HG02973 (cell line): Measurements from ENCODE around the gene VAV2.

ENCODE experiments used
- ATAC-seq: cut with Tn5 transposase; IDR thresholded peaks from one replicate; pipeline ENCODE4 v1.9.1; 2021; ENCODE audit warnings: moderate library complexity; ENCODE audit not compliant: unreplicated experiment

VAV2 gene

DNA sequence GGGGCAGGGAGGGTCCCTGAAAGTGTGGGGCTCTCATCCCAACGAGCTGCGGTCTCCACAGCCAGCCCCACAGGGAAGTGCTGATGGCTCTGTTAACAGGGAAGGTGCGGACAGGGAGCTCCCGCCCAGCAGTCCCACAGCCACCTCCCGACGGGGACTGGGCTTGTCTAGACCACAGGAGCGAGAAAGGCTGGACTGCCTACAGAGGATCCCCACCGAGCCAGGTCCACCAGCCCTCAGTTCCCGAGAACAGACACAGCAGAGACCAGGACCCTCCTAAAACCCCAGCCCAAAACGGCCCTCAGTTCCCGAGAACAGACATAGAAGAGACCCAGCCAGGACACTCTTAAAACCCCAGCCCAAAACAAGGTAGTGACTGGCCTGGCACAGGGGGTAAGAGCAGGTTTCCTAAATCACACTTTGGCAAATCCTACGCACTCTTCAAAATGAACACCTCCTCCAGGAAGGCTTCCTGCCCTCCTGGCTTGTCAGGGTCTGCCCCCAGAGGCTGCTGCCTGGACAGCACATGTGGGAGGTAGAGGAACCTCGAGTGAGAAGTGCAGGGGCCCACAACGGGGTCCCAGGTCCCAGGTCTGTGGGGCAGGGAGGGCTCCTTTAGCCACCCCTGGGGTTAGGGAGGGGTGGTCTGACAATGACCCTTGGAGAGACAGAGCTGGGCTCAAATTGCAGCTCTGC is 167.9 kb downstream of the VAV2 start:
- ATAC-seq: no peak

DNA sequence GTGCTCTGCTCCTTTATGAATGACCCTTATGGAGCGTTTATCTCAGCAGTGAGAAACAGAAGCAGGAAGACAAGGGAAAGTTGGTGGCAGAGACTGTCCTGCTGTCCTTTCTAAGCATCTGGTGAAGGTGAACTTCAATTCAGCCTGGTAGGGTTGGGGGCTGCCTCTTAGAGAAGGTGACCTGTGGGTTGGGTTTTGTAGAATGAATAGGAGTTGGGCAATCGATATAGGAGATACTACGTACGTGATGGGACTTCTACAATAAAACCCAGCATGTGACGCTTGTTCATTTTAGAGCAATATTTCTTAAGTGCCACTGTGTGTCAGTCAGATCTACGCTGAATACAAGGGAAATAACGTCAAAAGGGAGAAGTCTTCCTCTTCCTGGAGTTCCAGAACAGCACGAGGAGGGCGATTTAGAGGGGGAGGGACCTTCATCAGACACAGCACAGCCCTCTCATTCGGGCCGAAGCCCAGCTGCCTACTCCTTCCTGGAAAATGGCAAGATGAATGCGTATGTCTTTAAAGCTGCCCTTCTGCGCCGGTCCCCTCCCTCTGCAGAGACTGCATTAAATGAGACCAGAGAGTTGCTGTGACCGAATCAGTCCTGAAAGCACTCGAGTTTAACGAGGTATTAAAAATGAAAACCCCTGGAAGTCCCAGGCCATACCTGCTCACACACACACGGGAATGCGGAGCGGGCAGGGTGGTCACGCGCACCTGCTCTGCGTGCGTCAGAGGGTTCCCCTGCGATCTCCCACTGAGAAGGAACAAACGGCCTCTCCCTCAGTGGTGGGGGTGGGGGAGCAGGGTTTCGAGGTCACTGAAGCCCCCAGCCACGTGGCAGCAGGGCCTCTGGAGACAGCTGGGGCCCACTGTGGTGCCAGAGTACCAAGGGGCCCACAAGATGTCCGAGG is 168.7 kb downstream of the VAV2 start:
- no peak for ATAC-seq

DNA sequence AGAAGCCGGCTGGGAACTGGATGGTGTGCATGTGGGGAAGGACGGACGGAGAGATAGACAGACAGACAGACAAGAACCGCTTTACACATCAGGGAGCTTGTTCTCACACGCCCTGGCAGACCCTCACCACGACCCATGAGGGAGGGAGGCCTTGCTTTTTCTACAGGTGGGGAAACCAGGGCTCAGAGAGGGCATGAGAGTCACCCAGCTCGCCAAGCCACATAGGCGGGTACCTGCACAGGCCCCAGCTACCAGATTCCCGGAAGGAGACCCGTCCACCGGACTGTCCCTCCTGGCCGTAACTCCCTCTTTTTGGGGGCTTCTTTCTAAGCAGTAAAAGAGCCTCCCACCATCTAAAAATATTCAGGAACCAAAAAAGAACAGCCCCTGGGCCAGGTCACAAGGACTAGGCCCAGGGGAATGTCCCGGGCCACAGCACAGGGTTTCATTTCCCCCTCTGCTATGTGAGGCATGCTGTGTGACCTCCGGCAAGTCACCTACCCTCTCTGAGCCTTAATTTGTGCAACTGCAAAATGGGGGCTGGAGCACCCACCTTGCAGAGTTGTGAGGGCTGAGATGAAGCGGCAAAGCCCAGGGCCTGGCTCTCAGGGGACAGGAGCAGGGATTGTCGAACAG is 169.6 kb downstream of the VAV2 start:
- ATAC-seq: no peak

DNA sequence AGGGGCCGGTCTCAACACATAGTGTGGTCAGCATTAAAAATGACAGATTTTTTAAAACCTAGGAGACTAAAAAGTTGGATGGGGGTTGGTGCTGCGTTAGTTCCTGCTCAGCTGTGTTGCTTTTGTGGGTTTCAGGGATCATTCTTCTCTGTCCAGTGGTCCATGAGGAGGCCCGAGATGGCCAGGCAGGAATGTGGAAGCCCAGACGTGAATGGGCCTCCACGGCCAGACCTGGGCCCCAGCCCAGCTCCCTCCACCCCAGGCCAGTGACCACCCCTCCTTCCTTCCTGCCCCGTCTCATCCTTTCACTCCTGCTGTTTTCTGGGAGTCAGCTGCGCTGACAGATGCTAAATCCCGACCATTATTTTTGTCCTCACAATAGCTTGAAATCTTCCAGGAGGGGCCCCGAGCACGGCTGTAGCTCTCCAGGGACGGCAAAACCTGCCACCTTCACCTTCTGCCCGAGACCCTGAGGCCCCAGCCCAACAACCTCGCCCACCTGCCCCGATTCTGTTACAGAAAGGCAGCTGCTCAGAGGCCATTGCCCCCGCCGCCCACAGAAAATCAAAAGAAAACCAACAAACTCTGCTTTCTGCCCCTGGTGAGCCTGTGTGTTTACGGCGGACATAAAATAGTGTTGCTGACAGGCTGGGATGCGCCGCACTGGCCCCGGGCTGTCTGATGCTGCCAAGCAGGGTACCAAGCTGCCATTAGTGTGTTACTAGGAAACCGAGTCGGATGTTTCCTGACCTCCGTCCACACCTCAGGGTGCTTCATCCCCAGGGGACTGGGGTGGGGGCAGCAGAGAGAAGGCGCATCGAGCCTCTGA is 170.3 kb downstream of the VAV2 start:
- ATAC-seq: no peak

DNA sequence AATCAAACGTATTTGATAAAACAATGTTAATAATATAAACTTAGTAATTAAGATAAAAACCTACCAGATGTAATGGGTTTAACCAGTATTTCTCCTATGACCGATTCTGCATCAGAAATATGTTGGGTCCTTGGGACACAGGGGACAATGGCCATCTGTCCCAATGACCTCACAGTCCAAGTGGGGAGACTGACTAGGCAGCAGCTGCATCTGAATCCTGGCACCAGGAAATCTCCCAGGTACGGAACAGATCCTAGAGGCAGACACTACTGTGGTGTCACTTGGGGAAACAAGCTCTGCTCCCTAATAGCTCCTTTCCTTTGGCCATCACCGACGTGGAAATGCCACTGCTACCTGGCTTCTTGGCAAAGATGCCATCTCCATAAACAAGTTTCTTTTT is 172.2 kb downstream of the VAV2 start:
- no peak for ATAC-seq

DNA sequence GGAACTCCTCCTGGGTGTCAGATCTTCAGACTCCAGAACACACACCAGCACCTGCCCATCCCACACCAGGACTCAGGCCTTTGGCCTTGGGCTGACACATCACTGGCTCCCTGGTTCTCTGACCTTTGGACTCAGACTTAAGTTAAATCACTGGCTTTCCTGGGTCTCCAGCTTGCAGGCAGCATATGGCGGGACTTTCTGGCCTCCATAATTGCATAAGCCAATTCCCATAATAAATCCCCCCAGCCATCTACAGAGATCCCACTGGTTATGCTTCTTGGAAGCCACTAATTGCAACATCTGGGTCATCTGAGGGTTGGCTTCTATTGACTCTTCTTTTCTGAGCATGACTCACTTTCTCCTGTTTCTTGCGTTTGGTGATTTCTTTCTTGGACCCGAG is 173.7 kb downstream of the VAV2 start:
- no peak for ATAC-seq

DNA sequence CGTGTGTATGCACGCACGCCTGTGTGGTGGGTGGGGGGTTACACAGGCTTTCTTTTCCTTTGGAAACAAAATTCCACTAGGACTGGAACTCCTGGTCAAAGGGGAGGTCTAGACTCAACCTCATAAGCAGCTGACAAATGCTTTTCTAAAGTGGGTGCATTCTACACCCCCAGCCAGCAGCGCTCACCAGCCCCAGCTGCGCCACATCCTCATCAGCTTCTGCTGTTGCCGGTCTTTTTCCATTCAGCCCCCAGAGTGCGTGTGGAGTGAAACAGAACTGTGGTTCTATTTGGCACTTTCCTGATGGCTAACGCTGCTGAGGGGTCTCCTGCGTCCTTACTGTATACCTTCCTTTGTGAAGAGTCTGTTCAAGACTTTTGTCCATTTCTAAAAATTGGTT is 176.3 kb downstream of the VAV2 start:
- no peak for ATAC-seq

DNA sequence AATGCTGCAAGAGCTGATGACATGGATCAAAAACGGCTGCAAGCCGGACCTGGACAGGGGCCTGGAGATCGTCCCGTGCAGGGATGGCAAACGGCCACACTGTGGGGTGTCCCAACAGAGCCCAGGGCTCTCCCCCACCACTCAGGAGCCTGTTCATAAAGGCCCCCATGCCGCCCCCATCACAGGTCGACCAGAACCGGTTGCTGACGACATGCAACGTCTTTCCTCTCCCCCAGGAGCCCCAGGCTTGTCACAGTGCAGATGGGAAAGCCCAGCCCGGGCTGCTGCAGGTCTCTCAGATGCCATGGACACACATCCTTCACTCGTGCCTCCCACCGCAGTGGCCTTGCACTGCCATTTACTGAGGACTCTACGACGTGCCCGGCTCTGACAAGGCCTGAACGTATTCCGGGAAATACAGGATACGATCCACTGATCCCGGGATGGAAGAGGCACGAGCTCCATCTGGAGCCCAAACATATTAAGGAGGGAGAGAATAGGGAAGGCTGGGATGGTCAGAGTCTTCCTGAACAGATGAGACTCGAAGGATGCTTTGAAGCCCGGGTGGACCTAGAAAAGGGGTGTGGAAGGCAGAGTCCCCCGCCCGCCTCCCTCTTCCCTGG is 177.4 kb downstream of the VAV2 start:
- ATAC-seq: no peak

DNA sequence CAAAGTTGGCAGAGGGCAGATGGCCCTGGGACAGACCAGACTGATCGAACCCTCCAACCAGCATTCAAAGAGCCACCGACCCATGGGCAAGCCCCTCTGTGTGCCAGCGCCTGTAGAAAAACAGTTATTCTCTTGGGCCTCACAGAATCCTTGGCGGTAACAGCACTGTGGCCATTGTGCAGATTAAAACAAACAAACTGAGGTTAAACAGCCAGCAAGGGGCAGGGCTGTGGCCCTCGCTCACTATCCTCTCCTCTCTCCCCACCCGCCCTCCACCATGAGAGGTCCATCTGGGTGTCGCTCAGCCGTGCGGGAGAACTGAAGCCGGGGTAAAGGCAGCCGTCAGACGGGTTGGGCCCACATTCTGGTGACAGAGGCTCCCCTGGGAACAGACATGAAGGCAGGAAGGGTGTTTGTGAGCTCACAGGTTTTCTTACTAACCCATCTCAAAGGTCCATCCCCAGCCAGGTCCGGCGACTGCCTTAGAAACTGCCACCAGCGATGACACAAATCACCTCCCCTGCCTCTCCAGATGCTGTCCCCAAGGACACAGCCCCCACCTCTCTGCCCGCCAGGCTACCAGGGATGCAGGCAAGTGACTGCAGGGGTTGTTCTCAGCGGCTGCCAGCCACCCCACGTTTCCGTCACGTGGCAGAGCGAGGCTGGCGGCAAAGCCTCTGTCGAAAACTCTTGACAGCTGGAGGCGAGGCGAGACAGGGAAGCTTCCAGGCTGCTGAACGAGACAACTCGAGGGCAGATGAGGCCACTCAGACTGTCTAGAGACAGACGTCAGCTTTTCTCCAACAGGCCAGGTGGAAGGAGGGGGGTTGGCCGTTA is 178.2 kb downstream of the VAV2 start:
- no peak for ATAC-seq

DNA sequence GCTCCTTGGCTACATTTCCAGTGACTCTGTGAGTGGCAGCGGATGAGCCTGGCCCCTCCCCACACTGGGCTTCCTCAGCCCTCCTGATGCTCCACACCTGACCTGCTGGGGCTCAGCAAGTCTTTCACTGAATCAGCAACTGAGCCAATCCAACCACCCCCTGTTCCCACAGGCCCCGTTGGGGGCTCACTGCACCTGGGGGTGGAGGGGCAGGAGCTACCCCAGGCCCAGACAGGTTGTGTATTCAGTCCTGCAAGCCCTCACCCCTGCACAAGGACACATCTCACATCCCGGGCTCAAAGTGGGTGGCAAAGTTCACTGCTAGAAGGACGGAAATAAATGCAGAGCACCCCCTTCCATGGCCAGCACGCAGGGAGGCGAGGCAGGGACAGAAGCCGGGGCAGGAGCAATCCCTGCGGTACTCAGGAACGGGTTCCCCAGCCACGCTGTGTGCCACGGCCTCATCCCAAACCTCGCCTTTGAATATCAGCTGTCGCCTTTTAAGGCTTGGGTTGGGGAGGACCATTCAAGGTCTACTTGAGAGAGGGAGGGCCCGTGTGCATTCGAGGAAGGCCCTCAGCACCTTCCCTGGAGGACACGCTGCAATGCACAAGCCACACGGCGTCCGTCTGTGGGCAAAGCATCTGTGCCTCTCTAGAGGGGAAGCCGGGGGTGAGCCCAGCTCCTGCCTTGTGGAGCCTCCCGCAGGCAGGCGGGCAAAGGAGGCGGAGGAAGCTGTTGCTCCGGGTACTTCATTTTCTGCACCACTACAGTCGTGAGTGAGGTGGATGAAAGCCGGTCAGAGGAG is 179.0 kb downstream of the VAV2 start:
- no peak for ATAC-seq

DNA sequence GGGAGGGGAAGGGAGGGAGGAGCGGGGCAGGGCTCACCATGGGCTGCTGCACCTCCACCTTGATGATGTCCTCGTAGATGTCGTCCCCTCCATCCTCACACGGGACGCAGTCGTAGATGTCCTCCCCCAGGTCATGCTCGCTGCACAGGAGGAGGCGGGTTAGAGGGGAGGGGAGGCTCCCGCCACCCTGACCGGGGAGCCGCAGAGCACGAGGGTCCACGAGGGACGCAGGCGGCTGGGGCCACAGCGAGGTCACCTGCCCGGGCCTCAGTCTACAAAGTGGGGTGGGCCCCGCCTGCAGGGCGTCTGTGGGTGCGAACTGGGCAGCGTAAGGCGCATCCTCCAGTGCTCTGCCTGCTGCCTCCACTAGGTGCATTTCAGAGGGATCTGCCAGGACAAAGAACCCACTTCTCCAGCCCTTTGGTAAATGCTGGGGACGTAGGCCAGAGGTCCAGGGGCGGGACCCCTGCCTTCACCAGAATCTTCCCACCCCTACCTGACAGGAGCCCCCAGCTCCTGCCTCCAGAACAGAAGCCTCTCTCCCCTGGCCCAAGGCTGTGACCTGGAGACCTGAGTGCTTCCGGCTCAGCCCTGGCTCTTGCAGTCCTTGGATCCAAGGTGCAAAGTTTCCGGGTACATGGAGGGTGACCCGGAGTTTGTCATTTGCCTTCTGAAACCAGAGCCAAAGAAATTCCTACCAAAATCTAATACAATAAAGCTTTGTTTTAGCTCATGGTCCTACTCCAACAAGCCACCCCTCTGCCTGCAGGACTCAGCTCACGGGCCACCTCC is 179.9 kb downstream of the VAV2 start:
- no peak for ATAC-seq

DNA sequence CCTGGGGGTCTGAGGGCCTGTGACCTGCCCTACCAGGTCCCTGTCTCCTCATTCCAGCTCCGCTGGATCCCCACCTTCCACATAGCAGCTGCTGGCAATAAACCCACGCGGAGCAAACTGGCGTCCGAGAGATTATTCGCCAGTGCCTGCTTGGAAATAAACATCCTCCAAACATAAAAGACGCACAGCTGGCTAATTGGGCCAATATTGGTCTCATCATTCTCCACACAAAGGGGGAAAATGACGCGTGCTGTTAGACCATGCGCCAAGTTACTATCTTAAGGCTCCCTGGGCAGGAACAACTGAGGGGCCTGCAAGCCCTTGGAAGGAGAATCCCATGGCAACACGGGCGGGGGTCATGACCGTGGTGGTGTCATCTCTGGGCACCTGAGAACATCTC is 180.7 kb downstream of the VAV2 start:
- no peak for ATAC-seq

DNA sequence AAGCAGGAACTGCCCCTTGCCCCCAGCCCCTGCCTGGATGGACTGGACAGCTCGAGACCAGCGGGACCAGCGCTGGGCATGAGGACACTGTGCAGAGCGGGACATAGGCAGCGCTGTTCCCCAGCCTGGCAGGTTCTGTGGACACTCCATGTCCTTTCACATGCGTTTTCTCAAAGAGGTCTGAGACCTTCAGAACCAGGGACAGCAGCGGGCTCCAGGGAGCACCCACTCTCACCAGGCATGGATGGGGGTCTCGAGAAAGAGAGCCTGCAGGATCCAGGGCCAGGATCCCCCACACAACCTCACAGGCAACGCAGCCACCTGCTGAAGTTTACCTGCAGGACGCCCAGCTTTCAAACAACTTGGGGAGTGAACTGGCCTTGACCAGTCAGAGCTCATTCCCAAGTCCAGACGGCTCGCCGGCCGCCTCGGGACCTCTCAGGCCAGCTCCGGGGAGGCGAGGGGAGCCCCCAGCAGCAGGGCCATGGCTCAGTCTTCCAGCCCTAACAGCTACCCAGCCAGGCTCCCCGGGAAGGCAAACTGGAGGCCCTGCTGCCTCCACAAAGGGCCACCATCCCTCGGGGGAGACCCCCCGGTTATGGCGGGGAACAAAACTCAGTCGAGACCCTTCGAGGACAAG is 181.4 kb downstream of the VAV2 start:
- ATAC-seq: no peak

DNA sequence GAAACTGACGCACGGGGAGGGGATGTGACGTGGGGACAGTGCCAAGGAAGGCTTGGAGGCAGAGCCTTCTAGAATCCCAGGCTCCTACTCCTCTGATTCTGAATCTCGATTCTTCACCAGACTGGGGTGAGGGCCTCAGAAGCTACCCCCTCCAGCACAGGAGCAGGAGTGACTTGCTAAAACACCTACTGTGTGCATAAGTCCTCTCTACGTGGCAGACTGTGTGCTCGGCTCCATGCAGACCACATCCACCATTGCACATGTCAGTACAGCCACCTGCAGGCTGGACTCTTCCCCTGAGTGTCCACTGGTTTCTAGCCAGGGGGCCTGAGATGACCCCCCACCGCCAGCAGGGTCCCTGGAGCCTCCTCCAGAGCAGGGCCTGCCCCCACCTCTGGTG is 182.8 kb downstream of the VAV2 start:
- no peak for ATAC-seq

DNA sequence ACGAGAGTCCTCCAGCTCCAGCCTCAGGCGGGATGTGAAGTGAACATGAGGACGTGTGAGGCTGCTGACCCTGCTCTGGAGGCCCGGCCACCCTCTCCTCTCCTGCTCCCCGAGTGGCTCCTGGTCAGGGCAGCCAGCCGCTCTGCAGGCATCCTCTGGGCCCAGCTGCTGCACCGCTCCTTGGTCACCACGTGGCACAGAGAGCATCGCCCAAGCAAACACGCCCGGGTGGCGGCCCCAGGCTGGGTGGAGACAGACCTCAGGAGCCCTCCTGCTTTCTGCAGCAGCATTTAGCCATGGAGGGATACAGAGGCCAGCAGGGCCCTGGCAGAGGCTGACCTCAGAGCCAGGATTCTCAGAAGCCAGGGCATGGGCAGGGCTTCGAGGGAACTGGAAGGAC is 184.3 kb downstream of the VAV2 start:
- no peak for ATAC-seq

DNA sequence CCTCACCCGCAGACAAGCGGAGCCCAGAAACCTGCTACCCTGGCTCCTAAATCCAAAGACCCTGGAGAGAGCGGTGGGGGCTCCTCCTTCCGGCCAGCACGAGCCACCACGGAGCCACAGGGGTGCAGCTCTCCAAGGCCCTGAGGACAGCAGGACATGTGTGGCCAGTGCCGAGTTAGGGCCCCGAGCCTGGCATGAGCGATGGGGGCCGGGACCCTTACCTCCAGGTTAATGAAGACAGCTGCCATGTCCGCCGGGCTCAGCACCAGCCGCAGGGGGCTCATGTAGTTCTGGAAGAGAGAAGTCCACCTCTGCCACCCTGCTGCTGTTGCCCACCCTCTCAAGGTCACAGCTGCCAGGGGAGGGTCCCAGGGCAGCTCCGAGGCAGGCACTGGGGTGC is 185.1 kb downstream of the VAV2 start:
- no peak for ATAC-seq

DNA sequence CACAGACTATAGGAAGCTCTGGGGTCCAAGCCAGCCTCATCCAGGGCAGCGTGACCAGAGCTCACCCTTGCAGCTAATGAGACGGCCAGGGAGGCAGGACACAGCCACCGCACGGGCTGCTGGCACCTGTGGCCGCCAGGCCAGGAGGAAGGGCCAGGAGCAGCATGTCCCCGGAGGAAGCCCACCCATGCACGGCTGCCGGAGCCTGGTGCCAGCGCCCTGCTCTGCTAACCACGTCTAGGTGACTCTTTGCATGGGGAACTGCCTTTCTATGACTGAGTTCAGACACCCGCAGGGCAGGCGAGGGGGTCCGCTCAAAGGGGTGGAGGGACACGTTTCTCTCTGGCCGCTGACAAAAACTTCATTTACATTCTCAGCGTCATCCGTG is 185.5 kb downstream of the VAV2 start:
- no peak for ATAC-seq
